NCI-H82 treated with DMSO at 0.1 percent for 48 hours (cell line): ENCODE measurements around the gene PTPRT.
A peak's percentile ranks its signal among the peaks of the same experiment; 100 is the strongest.

ENCODE experiments used
- DNase-seq: peaks from one replicate; lab custom pipeline; 2025; ENCODE audit not compliant: unreplicated experiment; lab: John Stamatoyannopoulos, UW

The PTPRT gene

DNA sequence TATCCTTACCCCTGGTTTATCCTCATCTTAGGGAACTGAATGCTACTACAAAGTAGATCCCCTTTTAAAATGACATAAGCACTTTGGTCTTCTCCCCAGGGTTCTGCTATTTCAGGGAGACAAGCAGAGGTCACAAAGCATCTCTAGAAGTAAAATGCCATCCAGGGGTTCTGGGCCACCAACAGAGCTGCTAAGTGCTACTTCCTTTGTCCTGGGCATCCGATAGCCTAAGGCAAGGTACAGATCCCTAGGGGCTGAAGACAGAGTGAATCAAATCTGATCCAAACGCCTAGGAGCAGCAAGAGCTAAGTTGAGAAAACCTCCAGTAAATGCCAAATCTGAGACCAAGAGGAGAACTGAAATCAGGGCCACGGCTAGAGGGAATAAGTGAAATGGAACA is 161.2 kb downstream of the PTPRT start:
- no peak for DNase-seq

DNA sequence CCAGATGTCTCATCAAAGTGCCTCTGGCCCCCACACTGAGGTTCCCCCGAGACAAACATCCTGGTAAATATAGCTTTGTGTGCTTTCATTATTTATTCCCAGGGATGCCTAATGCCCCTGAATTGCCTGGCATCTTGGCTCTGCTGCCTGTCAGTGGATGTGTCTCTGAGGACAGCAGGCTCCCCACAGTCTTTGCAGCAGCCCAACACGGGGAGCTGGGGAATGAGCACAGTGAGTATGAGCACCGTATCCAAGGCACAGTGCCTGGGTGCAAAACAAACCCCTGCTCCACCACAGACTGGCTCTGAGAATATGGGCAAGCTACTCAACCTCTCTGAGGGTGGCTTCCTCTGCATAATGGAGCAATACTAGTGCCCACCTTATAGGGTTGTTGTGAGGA is 165.9 kb downstream of the PTPRT start:
- DNase-seq, result no peak

- no peak for DNase-seq
Observed at GRCh38 chr20:43022568-43022967, 167.1 kb downstream of the PTPRT start.

GRCh38 chr20:43022081-43022480 is 167.6 kb downstream of the PTPRT start:
- no peak for DNase-seq

DNA sequence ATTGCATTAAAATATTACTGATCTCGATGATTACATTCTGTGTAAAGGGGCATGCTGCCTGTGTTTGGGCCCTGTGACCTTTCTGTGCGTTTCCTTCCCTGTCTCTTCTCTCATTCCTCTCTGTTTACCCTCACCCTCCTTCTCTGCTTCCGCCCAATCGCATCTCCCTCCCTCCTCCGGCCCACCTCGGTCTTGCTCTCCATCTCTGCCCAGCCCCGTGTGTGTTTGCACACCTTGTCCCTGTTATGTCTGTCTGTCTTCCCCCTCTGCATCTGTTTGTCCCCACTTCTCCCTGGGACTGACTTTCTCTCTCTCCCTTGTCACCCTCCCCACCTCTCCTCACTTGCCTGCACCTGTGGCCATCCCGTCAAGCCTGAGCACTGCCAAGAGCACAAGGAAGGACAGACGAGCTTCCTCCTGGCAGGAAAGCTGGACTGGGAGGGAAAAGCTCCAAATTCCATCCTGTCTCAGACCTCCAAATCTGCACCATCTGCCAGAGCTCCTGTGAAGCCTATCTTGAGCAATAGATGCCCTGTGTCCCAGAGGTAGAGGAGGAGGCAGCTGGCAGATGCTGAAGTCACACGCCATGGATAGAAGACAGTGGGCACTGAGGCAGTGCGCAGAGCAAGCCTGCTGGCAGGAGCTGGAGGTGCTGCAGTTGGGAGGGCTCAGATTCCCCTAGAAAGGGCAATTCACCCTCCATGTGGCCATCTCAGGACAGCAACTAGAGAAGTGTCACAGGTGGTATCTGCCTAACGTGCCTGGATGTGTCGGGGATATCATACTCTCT is 172.3 kb downstream of the PTPRT start:
- no peak for DNase-seq

DNA sequence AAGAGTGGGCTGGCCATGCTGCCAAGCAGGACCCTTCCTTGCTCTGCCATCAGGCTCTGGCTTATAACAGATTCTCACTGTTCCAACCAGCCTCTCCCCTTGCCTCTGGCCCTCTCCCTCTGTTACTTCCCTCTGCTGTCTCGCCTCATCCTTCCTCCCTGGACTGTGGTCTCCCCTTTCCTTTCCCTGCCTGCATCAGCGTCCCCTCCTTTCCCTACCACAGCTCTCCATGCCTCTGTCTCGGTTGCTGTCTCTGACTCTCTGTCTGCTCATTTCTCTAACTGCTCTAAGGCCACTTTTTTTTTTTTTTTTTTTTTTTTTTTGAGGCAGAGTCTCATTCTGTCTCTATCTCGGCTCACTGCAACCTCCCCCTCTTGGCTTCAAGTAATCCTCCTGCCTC is 173.4 kb downstream of the PTPRT start:
- DNase-seq, result no peak

DNA sequence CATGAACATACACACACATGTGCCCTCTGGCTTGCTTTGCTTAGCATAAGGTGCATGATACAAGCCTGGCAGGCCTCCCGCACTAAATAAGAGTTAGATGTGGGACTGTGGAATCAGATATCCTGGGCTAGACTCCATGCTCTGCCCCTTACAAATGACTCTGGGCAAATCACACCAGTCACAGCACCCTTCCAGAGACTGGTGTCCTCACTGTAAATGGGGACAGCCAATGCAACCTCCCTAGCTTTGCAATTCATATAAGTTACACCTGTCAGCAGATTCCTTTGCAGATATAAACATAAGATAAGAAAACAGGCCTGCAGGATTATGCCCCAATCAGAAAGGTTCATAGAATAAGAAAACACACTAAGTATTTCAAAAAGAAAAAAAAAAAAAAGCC is 174.1 kb downstream of the PTPRT start:
- DNase-seq, result no peak

- no peak for DNase-seq
Observed at GRCh38 chr20:43014206-43014605, 175.5 kb downstream of the PTPRT start.

- DNase-seq, result no peak
Observed at GRCh38 chr20:43011491-43011890, 178.2 kb downstream of the PTPRT start.

GRCh38 chr20:43009532-43009931 is 180.2 kb downstream of the PTPRT start:
- no peak for DNase-seq

DNA sequence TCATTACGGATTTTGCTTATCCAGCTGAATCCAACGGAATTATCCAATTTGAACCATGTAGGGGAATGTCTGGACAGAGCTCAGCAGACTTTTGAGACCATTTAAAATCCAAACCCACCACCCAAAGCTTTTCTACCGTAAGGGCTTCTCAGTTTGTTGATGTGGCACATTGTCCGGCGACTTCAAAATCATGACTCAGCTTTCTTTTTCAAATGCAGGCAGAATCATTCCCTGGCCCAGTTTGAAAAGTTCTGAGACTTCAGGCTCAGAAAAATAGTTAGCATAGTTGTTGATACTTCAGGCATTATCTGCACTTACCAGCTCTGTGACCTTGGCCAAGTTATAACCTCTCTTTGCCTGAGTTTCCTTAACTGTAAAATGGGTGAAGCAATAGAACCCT is 182.2 kb downstream of the PTPRT start:
- DNase-seq, result no peak

- peak; percentile 32 for DNase-seq
Observed at GRCh38 chr20:43006651-43007375, 182.9 kb downstream of the PTPRT start.

GRCh38 chr20:43003318-43003944 is 186.3 kb downstream of the PTPRT start:
- no peak for DNase-seq

DNA sequence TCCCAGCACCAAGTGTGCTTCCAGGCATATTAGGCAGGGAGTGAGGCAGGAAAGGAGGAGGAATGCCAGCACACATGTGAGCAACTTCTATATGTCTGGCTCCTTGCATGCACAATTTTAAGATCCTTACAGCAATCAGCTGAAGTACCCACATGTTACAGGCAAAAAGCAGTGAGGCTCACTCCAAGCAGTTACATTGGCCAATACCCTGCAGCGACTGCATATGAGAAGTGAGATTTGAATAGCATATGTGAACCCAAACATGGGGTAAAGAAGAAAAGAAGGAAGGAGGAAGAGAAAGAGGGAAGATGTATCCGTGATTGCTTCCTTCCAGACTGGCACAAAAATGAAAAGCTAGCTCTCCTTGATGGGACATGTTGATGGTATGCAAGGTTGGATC is 193.6 kb downstream of the PTPRT start:
- DNase-seq, result no peak

DNA sequence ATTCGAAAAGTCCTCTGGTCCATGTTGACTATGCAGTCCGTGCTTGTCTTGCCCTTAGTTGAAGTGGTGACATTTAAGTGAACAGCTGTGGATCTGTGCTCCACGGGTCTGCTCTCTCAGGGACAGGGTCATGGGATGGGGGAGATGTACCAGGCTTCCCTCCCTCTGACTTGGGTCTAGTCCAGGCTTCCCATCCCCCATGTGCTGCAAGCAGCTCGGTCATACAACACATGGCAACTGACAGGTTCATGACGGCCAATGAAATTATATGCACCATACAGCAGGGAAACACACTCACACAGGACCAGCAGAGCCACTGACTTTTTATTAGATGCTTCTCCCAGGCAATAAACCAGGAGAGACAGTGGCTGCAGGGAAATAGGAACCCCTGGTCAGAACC is 201.4 kb downstream of the PTPRT start:
- no peak for DNase-seq

GRCh38 chr20:42987376-42988114 is 202.2 kb downstream of the PTPRT start:
- DNase-seq, result no peak

DNA sequence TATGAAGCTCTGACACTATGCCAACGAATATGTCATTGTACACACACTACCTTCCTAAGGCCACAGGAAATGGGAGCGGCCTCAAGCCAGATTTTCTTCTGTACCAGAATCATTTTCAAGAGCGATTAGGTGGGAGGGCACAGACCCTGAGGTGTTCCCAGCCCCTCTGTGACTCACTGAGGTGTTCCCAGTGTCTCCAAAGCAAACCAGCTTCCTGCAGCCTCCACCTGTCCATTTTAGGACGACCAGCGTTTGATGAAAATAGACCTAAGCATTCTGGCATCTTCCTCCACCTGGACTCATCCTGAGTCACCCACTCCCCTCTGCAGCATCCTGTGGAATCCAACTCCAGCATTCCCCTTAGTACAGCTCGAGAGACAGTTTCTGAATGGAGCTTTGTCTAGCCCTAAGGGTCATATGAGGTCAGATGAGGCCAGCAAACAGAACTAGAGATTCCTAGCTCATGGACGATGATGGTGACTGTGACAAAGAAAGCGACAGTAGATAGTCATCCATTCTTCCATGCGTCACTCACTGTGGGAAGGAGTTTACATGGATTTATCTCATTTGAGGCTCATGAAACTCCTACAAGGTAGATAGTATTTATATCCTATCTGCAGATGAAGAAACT is 203.4 kb downstream of the PTPRT start:
- no peak for DNase-seq

GRCh38 chr20:42985628-42986027 is 204.1 kb downstream of the PTPRT start:
- DNase-seq, result no peak

- DNase-seq, result no peak
Observed at GRCh38 chr20:42982218-42982617, 207.5 kb downstream of the PTPRT start.

GRCh38 chr20:42981253-42981652 is 208.5 kb downstream of the PTPRT start:
- no peak for DNase-seq

DNA sequence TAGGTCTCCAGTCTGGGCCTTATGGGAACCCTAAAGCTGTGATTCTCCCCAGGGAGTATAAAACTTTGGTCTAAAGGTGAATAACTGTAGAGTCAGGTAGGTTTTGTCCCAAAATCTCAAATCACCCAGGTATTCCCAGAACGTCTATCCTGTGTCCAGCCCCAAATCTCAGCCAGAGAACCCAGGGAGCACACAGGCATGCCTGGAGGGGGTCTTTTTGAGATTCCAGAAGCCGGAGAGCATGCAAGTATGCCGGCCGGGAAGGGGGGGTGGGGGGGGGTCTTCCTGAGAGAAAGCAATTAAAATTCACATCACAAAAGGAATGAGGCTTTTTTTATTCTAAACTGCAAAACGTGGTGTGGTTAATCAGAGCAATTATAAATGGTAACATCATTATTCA is 210.0 kb downstream of the PTPRT start:
- no peak for DNase-seq
